ENCODE data around the gene GALNT17.

Gene GALNT17

DNA sequence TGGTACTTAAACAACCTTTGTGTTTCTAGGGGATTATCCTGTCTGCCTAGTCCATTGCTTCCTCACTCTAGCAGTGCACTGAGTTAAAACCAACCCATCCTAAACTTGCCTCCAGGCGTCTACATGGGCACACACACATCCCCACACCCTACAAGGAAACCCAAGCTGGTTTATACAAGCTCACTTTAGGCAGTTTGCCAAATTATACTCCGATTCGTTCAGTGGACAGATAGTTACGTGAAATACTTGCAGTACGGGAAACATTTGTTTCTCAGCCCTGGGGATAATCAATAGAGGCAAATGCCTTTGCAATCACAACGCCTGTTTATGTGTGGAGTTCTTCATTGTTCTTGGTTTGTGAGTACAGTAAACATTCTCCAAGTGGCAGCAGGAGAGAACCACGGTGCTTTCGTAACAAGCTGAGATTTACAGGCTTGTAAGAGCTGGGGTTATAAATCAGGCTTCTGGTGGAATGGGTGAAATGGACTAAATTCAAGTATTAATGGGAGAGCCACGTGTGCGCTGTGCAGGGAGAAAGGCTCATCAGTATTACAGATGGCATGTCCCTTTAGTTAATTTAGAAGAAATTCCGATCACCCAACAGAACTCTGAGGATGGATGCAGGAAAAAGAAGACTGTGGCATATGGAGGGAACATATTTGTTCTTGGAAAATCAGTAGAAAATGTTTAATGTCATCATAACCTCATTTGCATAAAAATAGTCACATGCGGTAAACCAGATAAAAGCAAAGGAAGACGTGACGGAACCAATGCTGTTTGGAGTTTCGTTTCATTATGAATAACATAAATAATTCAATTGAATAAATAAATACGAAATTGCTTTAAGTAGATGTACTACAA lies 217.1 kb downstream of the GALNT17 start:
- DNase-seq, result no peak
- H3K4me3 Mint-ChIP-seq, result no peak overlapping the region
- H3K9me3 Mint-ChIP-seq, result peaks cover 31 to 41% of the 10 kb centered on the region in 2 donors
- ATAC-seq, result no peak
- H3K27me3 Mint-ChIP-seq, result no peaks in the 10 kb centered on the region
- no peak overlapping the region for H3K27ac Mint-ChIP-seq
- H3K4me1 Mint-ChIP-seq, result no peaks in the 10 kb centered on the region

DNA sequence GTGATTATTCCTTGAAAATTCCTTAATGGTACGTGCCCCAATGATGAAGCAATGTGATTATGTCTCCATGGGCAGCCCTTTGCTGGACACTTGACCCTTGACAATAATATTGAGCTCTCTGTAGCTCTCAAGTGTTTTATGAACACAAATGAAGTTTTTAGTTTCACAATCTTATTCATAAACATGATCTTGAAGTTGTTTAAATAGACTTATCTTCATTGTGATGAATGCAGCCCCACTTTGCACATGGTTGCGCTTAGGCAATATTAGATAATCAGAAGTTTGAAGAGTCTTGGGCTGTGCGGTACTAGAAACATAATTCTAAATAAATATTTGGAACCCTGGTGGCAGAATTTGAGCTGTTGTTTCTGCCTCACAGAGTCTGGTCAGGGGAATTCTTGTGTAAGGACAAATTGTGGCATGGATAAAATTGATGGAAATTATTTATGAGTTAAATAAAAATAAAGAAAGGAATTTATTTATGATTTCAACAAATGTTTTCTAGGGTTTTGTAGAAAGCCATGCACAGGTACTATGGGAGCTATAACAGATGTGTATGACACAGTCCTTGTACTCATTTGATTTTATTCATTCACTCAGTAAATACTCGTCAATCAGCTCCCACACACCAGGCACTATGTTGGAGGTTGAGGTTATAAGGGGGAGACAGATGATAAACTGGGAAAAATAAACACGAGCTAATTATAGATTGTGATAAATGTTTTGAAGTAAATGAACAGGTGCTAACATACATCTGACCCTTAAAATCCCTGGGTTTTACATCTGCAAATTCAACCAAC lies 217.9 kb downstream of the GALNT17 start:
- H3K9me3 Mint-ChIP-seq, result peaks cover 23 to 32% of the 10 kb centered on the region in 2 donors
- H3K27ac Mint-ChIP-seq, result no peak overlapping the region
- H3K4me1 Mint-ChIP-seq, result no peaks in the 10 kb centered on the region
- ATAC-seq (no peak), DNase-seq (no peak)
- H3K4me3 Mint-ChIP-seq, result no peak overlapping the region
- no peaks in the 10 kb centered on the region for H3K27me3 Mint-ChIP-seq

DNA sequence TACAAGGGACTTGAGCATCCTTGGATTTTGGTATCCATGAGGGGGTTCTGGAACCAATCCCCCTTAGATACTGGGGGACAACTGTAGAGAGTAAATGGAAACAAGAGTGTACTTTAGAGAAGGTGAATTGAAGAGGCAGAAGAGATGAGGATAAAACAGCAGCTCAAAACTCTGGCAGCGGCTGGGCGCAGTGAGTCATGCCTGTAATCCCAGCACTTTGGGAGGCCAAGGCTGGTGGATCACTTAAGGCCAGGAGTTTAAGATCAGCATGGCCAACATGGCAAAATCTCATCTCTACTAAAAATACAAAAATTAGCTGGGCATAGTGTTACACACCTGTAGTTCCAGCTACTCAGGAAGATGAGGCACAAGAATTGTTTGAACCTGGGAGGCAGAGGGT lies 218.7 kb downstream of the GALNT17 start:
- H3K4me3 Mint-ChIP-seq, result no peak overlapping the region
- no peaks in the 10 kb centered on the region for H3K4me1 Mint-ChIP-seq
- no peak overlapping the region for H3K27ac Mint-ChIP-seq
- H3K9me3 Mint-ChIP-seq, result peaks cover 23 to 26% of the 10 kb centered on the region in 2 donors
- H3K27me3 Mint-ChIP-seq, result no peaks in the 10 kb centered on the region
- no peak for DNase-seq
- no peak for ATAC-seq

DNA sequence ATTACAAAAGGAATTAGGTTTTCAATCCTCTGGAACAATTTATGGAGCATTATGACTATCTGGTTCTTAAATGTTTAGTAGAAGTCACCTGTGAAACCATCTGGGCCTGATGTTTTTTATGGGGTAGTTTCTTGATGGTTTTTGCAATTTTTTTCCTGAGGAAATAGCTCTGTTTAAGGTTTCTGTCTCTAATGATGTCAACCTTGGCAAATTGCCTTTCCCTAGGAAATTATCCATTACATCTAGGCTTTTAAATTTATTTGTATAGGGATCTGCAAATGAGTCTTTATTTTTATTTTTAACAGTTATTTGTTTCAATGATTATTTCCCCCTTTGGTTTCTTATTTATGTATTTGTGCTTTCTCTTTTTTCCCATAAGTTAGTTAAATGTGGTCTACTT lies 222.8 kb downstream of the GALNT17 start:
- no peaks in the 10 kb centered on the region for H3K4me1 Mint-ChIP-seq
- no peak for ATAC-seq
- H3K27me3 Mint-ChIP-seq, result no peaks in the 10 kb centered on the region

DNA sequence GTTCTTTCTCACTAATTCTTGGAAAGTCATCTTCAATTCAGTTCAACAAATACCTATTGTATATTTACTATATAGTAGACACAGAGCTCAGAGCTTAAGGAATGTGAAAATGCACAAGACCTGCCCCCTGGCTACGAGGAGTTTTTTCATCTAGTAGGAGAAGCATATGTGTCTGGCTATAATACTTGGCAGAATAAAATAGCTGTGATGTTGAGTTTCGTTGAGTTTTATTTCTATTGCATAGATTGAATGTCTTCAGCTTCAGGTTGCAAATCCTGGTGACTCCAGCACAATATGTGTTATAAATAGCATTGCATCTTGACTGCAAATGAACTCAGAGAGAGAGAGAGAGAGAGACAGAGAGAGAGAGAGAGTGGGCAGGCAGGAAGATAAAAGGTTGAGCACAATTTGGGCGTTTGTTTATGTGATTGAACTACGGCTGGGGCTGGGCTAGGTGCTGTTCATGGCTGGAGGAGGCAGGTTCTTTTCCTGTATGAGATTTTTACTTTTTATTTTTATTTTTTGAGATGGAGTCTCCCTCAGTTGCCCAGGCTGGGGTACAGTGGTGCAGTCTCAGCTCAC lies 229.6 kb downstream of the GALNT17 start:
- Mint-ChIP-seq H3K9me3 (peaks cover 10 to 37% of the 10 kb centered on the region in 2 donors), H3K27me3 (no peaks in the 10 kb centered on the region)
- no peak for ATAC-seq

More for the DNA sequence above, 222.8 kb downstream of the GALNT17 start:
- DNase-seq, result no peak
- Mint-ChIP-seq H3K9me3 (peaks cover 21 to 38% of the 10 kb centered on the region in 2 donors), H3K4me3 (no peak overlapping the region), H3K27ac (no peak overlapping the region)

DNA sequence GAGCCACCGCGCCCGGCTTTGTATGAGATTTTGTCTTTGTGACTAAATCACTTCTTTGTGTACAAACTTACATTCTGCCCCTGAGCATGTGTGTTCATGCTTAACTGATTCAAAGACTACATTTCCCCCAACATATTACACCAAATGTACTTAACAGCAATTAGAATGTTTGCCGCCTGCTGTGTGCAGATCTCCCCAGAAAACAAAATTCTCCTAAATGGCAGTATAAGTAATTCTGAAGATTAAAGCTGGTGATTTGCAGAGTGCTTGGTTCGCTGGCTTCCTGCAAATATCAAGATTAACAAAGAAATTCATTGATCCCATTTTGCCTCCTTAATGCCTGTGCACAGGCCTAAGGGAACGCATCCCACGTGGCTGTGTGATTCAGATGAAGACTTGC lies 230.3 kb downstream of the GALNT17 start:
- Mint-ChIP-seq H3K4me1 (no peaks in the 10 kb centered on the region), H3K27ac (no peak overlapping the region), H3K4me3 (no peak overlapping the region), H3K9me3 (peaks cover 15 to 43% of the 10 kb centered on the region in 2 donors), H3K27me3 (no peaks in the 10 kb centered on the region)
- ATAC-seq (no peak), DNase-seq (no peak)

More for the DNA sequence above, 229.6 kb downstream of the GALNT17 start:
- Mint-ChIP-seq H3K4me3 (no peak overlapping the region), H3K27ac (no peak overlapping the region), H3K4me1 (no peaks in the 10 kb centered on the region)
- DNase-seq, result no peak

DNA sequence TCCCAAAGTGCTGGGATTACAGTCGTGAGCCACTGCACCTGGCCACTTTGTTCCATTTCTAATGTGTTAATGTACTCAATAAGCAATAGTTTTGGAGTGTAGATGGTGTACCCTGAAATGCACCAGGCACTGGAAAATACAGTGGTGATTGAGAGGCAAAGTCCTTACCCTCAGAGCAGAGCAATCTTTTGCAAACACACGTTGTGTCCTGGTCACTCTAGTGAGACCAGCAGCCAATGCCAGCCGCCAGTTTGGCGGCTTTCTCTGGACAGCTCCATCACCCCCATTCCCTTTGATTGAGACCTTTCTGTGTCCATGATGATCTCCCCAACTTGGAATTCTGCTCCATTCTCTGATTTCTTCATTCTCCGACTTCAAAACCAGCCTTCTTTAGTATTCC lies 231.3 kb downstream of the GALNT17 start:
- H3K27me3 Mint-ChIP-seq, result no peaks in the 10 kb centered on the region

DNA sequence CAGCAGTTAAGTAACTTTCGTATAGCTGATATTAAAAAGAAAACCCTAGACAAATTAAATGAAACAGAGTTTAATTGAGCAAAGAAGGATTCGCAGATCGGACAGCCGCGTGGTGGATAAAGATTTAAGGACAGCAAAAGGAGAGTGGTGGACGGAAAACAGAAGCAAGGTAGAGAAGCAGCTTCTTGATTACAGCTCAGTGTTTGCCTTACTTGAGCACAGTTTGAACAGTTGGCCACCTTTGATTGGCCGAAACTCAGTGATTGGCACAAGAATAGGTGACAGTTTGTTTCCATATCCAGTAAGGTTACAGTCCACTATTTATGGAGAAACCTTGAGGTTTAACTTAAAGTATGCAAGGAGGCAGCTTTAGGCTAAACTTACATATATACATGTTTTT lies 231.7 kb downstream of the GALNT17 start:
- H3K4me1 Mint-ChIP-seq, result no peaks in the 10 kb centered on the region
- H3K4me3 Mint-ChIP-seq, result no peak overlapping the region
- DNase-seq (no peak), ATAC-seq (no peak)
- H3K27ac Mint-ChIP-seq, result no peak overlapping the region
- no peaks in the 10 kb centered on the region for H3K27me3 Mint-ChIP-seq
- H3K9me3 Mint-ChIP-seq, result peaks cover 21 to 39% of the 10 kb centered on the region in 2 donors

More for the DNA sequence above, 231.3 kb downstream of the GALNT17 start:
- H3K4me1 Mint-ChIP-seq, result no peaks in the 10 kb centered on the region
- no peak for ATAC-seq
- peaks cover 19 to 39% of the 10 kb centered on the region in 2 donors for H3K9me3 Mint-ChIP-seq
- H3K4me3 Mint-ChIP-seq, result no peak overlapping the region
- no peak overlapping the region for H3K27ac Mint-ChIP-seq
- no peak for DNase-seq

DNA sequence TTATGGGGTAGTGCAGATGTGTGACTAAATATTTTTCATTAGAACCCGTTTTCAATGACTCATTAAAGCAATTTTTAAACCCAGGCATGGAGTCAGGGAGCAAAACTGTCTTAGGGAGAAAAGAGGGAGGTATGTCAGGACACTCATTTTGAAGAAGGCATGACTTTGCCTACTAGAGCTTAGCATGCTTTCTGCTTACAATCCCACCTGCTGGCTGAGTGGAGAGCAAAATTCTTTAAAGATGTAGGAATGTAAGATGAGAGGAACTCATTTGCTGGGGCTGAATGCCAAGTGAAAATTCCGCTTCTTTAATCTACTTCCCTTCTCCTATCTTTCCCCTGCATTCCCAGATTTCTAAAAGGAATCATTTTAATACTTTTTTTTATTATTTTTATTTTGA lies 232.6 kb downstream of the GALNT17 start:
- Mint-ChIP-seq H3K27me3 (no peaks in the 10 kb centered on the region), H3K9me3 (peaks cover 21 to 32% of the 10 kb centered on the region in 2 donors), H3K4me1 (no peaks in the 10 kb centered on the region), H3K4me3 (no peak overlapping the region), H3K27ac (no peak overlapping the region)
- ATAC-seq (no peak), DNase-seq (no peak)

DNA sequence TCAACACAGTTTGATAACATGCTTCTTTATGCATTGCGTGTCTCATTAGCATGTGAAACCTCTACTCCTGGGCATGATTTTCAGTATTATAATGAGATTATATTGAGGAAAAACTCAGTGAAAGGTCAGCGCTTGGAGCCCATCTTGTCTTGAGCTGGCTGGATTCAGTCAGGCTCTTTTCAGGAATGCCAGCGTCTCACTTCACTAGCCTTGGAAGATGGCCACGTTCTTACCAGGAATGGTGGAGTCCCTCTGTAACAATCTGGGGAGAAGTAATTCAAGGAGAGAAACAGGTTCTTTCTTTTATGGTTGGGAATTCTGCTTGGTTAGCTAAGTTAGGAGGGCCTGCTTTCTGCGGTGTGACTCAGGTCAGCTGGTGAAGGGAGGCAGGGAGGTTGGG lies 241.0 kb downstream of the GALNT17 start:
- H3K4me1 Mint-ChIP-seq, result no peaks in the 10 kb centered on the region
- no peak overlapping the region for H3K27ac Mint-ChIP-seq
- H3K9me3 Mint-ChIP-seq, result peaks cover 23 to 30% of the 10 kb centered on the region in 2 donors
- H3K27me3 Mint-ChIP-seq, result no peaks in the 10 kb centered on the region
- H3K4me3 Mint-ChIP-seq, result no peak overlapping the region
- ATAC-seq (no peak), DNase-seq (no peak)

DNA sequence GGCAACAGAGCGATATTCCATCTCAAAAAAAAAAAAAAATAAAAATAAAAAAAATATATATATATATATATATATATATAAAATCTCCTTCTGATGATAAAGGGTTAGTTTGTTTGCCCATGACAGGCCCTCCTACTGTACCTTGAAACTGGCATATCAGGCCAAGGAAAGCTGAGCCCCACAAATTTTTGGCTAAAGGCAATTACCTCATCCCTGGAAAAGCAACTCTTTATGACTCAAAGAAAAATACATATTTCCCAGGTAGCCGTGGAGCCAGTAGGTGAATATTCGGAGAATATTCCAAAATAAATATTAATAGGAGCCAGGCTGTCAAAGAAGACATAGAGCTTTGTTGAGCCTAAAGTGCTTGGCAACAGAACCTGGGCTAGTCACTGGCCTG lies 245.1 kb downstream of the GALNT17 start:
- Mint-ChIP-seq H3K4me1 (no peaks in the 10 kb centered on the region), H3K27me3 (no peaks in the 10 kb centered on the region), H3K27ac (no peak overlapping the region), H3K4me3 (no peak overlapping the region), H3K9me3 (peaks cover 44 to 58% of the 10 kb centered on the region in 2 donors)
- DNase-seq, result no peak
- no peak for ATAC-seq

DNA sequence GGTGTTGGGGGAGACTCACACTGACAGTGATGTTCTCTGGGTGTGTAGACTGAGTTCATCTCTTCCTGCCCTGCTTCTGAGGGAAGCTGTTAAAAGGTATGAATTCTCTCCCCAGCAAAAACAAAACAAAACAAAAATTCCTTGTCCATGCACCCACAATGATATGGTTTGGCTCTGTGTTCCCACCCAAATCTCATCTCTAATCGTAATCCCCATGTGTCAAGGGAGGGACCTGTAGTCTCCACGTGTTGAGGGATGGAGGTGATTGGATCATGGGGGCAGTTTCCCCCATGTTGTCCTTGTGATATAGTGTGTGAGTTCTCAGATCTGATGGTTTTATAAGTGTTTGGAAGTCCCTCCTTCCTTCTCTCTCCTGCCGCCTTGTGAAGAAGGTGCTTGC lies 245.5 kb downstream of the GALNT17 start:
- DNase-seq (no peak), ATAC-seq (no peak)
- H3K27me3 Mint-ChIP-seq, result no peaks in the 10 kb centered on the region
- peaks cover 44 to 62% of the 10 kb centered on the region in 2 donors for H3K9me3 Mint-ChIP-seq
- no peak overlapping the region for H3K4me3 Mint-ChIP-seq
- H3K4me1 Mint-ChIP-seq, result no peaks in the 10 kb centered on the region
- no peak overlapping the region for H3K27ac Mint-ChIP-seq

DNA sequence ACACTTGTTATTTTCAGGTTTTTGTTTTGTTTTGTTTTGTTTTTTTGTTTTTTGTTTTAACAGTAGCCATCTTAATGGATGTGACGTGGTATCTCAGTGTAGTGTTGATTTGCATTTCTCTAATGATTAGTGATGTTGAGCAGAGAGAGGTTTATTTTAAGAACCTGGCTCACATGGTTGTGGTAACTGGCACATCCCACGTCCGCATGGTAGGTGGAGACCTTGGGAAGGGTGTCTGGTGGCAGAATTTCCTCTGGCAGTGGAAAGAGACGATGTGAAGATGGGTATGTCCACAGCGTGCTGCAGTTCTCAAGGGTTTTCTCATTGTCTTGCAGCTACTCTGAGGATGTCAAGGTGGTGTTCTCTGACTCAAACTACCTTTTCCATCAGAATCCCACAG lies 252.2 kb downstream of the GALNT17 start:
- ATAC-seq (no peak), DNase-seq (no peak)
- H3K27me3 Mint-ChIP-seq, result no peaks in the 10 kb centered on the region
- no peak overlapping the region for H3K27ac Mint-ChIP-seq
- H3K4me3 Mint-ChIP-seq, result no peak overlapping the region
- no peaks in the 10 kb centered on the region for H3K4me1 Mint-ChIP-seq
- peaks cover 15 to 50% of the 10 kb centered on the region in 2 donors for H3K9me3 Mint-ChIP-seq

DNA sequence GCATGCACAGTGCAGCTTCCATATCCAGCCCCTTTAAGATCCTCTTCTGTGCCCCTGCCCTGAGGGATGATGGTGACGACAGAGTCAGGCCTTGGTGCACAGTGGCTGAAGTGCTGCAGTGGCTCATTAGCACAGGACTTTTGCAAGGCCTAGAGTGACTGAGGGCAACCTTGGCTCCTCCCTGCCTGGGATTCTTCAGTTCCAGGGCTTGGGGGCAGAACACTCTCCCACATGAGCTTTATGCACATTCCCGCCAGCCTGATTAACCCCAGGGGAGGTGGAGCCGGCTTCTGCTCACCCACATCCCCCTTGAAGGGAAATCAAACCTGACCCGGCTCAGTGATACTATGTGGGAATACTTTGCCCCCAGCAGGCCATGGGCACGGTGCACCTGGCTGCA lies 253.4 kb downstream of the GALNT17 start:
- Mint-ChIP-seq H3K27ac (no peak overlapping the region), H3K27me3 (no peaks in the 10 kb centered on the region), H3K9me3 (peaks cover 4 to 41% of the 10 kb centered on the region in 2 donors), H3K4me3 (no peak overlapping the region), H3K4me1 (no peaks in the 10 kb centered on the region)
- DNase-seq (no peak), ATAC-seq (no peak)

DNA sequence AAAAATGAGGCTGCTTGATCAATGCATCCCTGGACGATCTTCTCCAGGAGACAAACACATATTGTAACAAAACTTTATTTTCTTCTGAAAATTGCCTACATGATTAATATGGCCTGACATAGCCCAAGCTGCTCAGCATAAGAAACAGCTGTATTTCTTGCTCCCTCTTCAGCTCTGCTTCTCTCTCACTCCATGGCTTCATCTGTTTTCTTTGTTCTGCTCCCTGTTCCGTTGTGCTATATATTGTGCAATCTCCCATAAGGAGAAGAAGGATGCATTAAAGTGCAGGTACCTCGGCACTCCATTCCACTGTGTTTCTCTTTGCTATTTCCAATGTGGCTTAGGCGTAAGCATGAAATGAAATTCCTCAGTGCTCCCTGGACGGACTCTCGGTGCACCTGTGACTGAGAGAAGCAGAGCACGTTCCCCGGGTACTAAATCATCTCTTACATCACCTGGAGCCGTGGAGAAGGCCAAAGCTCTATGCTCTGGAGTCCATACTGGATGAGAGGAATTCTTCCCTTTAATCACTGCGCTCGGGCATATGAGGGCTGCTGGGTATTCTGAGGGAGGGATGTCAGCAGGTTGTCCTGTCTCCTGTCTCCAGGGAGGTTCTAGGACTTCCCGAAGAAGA lies 254.3 kb downstream of the GALNT17 start:
- Mint-ChIP-seq H3K27ac (no peak overlapping the region), H3K27me3 (no peaks in the 10 kb centered on the region), H3K9me3 (peaks cover 7 to 49% of the 10 kb centered on the region in 2 donors), H3K4me3 (no peak overlapping the region), H3K4me1 (no peaks in the 10 kb centered on the region)
- DNase-seq (no peak), ATAC-seq (no peak)

All from stimulated activated naive CD8-positive, alpha-beta T cell treated with anti-CD3 and anti-CD28 coated beads, Interleukin-15, amount 100 ng/mL, for 72 hours (primary cell).